SKM-1 treated with dmso at 0.1 percent for 144 hours (cell line): ENCODE measurements around the gene ANKRD28.

Experiments
- DNase-seq: peaks from one replicate; lab custom pipeline; 2025; ENCODE audit not compliant: unreplicated experiment; lab: John Stamatoyannopoulos, UW

The ANKRD28 gene

GRCh38 chr3:15803921-15804320 is 6.1 kb upstream of the ANKRD28 start:
- no peak for DNase-seq

DNA sequence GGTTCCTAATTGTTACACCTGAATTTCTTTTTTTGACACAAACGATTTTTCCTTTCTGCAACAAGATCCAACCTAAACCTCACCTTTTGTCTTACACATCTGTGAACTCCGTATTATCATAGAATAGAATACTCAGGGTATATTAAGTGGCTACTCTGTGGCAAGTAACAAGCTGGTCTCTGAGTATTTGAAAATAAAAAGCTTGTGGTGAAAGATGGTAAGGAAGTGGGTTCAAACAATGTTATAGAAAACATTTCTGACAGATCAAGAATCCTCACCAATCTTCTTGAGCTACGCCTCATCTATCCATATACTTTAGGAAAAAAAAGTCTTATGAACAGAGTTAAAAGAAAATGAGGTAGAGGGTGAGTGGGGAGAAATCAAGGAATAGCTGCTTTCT is 3.5 kb upstream of the ANKRD28 start:
- no peak for DNase-seq

DNA sequence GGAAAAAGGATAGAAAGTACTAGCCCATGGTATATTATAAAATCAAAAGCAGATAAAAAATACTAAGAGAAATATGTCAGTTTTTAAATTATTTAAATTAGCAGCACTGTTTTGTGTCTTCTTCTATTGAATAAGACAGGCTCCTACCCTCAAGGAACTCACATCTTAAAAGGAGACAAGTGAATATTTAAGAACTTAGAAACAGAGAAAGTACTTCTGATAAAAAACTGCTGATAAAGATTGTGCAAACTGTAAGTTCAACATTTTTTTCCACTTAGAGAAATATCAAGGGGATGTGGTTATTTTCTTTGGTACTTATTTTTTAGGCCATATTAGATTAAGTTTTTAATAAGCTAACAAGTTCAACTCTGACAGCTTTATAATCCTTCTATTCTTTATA is 3.0 kb upstream of the ANKRD28 start:
- no peak for DNase-seq

GRCh38 chr3:15800327-15800726 is 2.5 kb upstream of the ANKRD28 start:
- DNase-seq, result no peak

- DNase-seq, result no peak
Measured at GRCh38 chr3:15798533-15799245, 910 bp upstream of the ANKRD28 start.

- DNase-seq, result no peak
Measured at GRCh38 chr3:15796771-15797641, 773 bp downstream of the ANKRD28 start.

DNA sequence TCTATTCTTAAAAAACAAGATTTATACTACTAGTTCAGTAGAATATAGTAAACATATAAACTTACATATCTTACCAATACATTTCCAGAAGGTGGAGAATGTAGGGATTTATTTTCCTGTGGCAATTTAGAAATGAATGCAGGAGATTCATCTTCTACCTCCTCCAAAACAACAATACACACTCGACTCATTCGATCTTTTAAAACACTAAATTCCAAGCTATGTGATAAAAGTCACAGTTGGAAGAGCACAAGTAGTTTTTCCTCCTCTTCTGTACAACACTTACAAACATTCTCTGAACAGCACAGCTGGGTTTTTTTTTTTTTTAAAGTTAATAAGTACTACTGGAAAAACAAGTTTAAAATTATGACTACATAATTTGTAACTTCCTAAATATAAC is 1.4 kb downstream of the ANKRD28 start:
- DNase-seq, result no peak

- peak; percentile 76 for DNase-seq
Measured at GRCh38 chr3:15795651-15796308, 2.0 kb downstream of the ANKRD28 start.

- no peak for DNase-seq
Measured at GRCh38 chr3:15794842-15795650, 2.7 kb downstream of the ANKRD28 start.

GRCh38 chr3:15794303-15794771 is 3.4 kb downstream of the ANKRD28 start:
- peak; percentile 29 for DNase-seq

- DNase-seq, result no peak
Measured at GRCh38 chr3:15791525-15791924, 6.3 kb downstream of the ANKRD28 start.

- DNase-seq, result no peak
Measured at GRCh38 chr3:15787941-15788340, 9.8 kb downstream of the ANKRD28 start.

GRCh38 chr3:15787526-15787925 is 10.3 kb downstream of the ANKRD28 start:
- DNase-seq, result no peak

DNA sequence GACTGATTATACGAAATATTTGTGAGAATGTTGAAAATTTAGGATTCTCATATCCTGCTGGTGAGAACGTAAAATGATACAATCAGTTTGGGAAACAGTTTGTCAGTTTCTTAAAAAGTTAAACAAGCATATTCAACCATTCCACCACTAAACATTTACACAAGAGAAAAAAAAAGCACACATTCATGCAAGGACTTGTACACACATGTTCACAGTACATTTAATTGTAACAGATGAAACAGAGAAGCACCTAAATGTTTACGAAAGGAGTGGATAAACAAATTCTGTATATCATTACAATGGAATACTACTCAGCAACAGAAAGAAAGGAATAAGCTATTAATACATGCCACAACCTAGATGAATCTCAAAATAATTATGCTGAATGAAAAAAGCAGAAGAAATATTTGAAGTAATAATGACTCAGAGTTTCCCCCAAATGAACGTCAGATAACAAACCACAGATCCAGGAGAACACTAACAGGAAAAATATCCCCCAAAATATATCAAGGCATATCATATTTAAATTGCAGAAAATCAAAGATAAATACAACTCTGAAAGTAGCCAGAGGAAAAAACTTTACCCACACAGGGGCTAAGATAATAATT is 14.3 kb downstream of the ANKRD28 start:
- DNase-seq, result no peak

DNA sequence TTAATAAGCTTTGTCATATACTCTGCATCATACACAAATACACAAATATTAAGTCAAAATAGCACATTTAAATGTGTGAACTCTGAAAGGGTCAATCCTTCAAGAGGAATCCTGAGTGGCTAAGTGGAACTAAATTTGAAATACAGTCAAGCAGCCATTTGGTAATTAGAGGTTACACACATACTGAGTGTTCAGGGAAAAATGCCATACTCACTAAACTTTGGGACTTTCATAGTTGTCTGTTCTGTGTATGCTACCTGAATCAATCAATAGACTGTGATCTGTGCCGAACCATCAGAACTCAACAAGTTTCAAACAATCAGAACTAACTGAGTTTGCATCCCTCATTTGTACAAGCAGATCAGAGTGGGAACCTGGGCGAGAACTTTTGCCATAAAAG is 15.3 kb downstream of the ANKRD28 start:
- DNase-seq, result no peak

GRCh38 chr3:15781637-15782402 is 16.0 kb downstream of the ANKRD28 start:
- DNase-seq, result no peak

DNA sequence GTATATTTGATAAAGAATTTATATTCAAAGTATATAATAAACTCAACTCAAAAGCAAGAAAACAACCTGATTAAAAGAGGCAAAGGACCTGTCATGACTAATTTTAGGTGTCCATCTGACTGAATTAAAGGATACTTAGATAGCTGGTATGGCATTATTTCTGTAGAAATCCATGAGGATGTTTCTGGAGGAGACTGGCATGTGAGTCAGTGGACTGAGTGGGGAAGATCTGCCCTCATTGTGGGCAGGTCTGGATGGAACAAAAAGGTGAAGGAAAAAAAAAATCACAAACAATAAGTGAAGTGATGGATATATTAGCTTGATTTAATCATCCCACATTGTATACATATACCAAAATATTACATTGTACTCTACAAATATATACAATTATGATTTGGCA is 16.6 kb downstream of the ANKRD28 start:
- no peak for DNase-seq

GRCh38 chr3:15779111-15779510 is 18.7 kb downstream of the ANKRD28 start:
- no peak for DNase-seq

GRCh38 chr3:15778332-15778858 is 19.4 kb downstream of the ANKRD28 start:
- no peak for DNase-seq
